Measurements from ENCODE around the gene CDKAL1.

DNA sequence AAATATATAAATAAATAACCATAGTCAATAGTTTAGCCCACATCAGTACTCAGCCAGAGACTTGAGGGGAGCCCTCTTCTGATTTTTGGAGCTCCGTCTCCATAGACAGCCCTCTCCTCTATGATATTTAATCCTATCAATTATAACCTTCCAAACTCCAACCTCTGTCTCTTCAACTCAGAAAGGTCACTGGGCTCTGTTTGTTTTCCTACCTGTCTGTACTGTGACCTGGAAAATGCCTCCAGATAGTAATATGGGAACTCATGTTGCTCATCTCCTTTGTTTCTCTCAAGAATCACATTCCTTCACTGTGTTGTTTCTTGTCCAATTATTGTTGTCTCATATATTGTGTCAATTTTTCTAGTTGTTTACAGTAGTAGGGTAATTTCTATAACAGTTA is 409.7 kb downstream of the CDKAL1 start:
- TF ChIP-seq, protein P1, sequence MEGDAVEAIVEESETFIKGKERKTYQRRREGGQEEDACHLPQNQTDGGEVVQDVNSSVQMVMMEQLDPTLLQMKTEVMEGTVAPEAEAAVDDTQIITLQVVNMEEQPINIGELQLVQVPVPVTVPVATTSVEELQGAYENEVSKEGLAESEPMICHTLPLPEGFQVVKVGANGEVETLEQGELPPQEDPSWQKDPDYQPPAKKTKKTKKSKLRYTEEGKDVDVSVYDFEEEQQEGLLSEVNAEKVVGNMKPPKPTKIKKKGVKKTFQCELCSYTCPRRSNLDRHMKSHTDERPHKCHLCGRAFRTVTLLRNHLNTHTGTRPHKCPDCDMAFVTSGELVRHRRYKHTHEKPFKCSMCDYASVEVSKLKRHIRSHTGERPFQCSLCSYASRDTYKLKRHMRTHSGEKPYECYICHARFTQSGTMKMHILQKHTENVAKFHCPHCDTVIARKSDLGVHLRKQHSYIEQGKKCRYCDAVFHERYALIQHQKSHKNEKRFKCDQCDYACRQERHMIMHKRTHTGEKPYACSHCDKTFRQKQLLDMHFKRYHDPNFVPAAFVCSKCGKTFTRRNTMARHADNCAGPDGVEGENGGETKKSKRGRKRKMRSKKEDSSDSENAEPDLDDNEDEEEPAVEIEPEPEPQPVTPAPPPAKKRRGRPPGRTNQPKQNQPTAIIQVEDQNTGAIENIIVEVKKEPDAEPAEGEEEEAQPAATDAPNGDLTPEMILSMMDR (IDR thresholded peaks at IDR 0.05) = no peak
- TF ChIP-seq POLR2A (IDR thresholded peaks at IDR 0.05) = no peak
- TF ChIP-seq EP300 (IDR thresholded peaks at IDR 0.05) = no peak

Measured in tibial nerve (tissue), 4 donors.